C4-2B (cell line): ENCODE measurements around the gene MMP15.

Experiments used
- H3K27ac ChIP-seq: fragments of 450-650 bp; 2 replicates; pipeline ENCODE4 v1.5.1; 2017
- CTCF ChIP-seq: fragments of 450-650 bp; conservative IDR thresholded peaks from 2 replicates; pipeline ENCODE4 v1.5.1; 2017; ENCODE audit warnings: mild to moderate bottlenecking
- ZFX ChIP-seq: fragments of 450-650 bp; IDR thresholded peaks from 2 replicates; pipeline ENCODE4 v1.6.1; 2017

Gene MMP15

GRCh38 chr16:57993897-57994296 lies 31.7 kb upstream of the MMP15 start:
- peak overlapping the region; percentile 51 for H3K27ac ChIP-seq

GRCh38 chr16:57994361-57994760 lies 31.2 kb upstream of the MMP15 start:
- no peak overlapping the region; the same call in 1 of the 2 replicates for H3K27ac ChIP-seq
- no peak for TF ChIP-seq CTCF

More at GRCh38 chr16:57993897-57994296, 31.7 kb upstream of the MMP15 start:
- no peak for TF ChIP-seq ZFX
- TF ChIP-seq CTCF = no peak

GRCh38 chr16:57994778-57995177 lies 30.8 kb upstream of the MMP15 start:
- H3K27ac ChIP-seq = no peak overlapping the region
- TF ChIP-seq CTCF (no peak; the same call in 1 of the 2 replicates), ZFX (no peak)

- no peak for TF ChIP-seq ZFX
Measured at GRCh38 chr16:57995721-57996405, 29.7 kb upstream of the MMP15 start.

GRCh38 chr16:57996406-57997175 lies 29.0 kb upstream of the MMP15 start:
- TF ChIP-seq CTCF (no peak), ZFX (no peak)
- H3K27ac ChIP-seq = no peak overlapping the region

More at GRCh38 chr16:57995721-57996405, 29.7 kb upstream of the MMP15 start:
- H3K27ac ChIP-seq = no peak overlapping the region

- TF ChIP-seq ZFX (no peak), CTCF (no peak)
- H3K27ac ChIP-seq = no peak overlapping the region
Measured at GRCh38 chr16:57997176-57997527, 28.4 kb upstream of the MMP15 start.

- TF ChIP-seq ZFX (no peak), CTCF (no peak)
- no peak overlapping the region for H3K27ac ChIP-seq
Measured at GRCh38 chr16:57997528-57998265, 27.9 kb upstream of the MMP15 start.
